Measurements from ENCODE around the gene HNRNPH2.

The HNRNPH2 gene

GRCh38 chrX:101399825-101400224 lies 8.2 kb upstream of the HNRNPH2 start:
- no peak for TF ChIP-seq TAF1 (IDR thresholded peaks at IDR 0.05; ENCODE audit: borderline replicate concordance, insufficient read depth, low read length)
- no peak for TF ChIP-seq POLR2AphosphoS5 (IDR thresholded peaks at IDR 0.05; ENCODE audit: low read depth, low read length)
- no peak for TF ChIP-seq FOXP2 (optimal IDR thresholded peaks at IDR 0.05; ENCODE audit: borderline replicate concordance, extremely low read depth, extremely low read length, insufficient read depth)
- no peak for TF ChIP-seq REST (IDR thresholded peaks at IDR 0.05; ENCODE audit: insufficient read depth in 1 of 2, low read depth in 2 of 2, low read length in 2 of 2)
- TF ChIP-seq SIN3A (IDR thresholded peaks at IDR 0.05; ENCODE audit: borderline replicate concordance, insufficient read depth, low read length) = no peak

GRCh38 chrX:101407167-101407747 lies 765 bp upstream of the HNRNPH2 start:
- TF ChIP-seq POLR2AphosphoS5 (IDR thresholded peaks at IDR 0.05; ENCODE audit: low read depth, low read length) = no peak
- no peak for TF ChIP-seq SIN3A (IDR thresholded peaks at IDR 0.05; ENCODE audit: borderline replicate concordance, insufficient read depth, low read length)
- no peak for TF ChIP-seq REST (IDR thresholded peaks at IDR 0.05; ENCODE audit: insufficient read depth in 1 of 2, low read depth in 2 of 2, low read length in 2 of 2)
- TF ChIP-seq FOXP2 (optimal IDR thresholded peaks at IDR 0.05; ENCODE audit: borderline replicate concordance, extremely low read depth, extremely low read length, insufficient read depth) = no peak
- no peak for TF ChIP-seq TAF1 (IDR thresholded peaks at IDR 0.05; ENCODE audit: borderline replicate concordance, insufficient read depth, low read length)

- no peak for TF ChIP-seq FOXP2 (optimal IDR thresholded peaks at IDR 0.05; ENCODE audit: borderline replicate concordance, extremely low read depth, extremely low read length, insufficient read depth)
- no peak for TF ChIP-seq TAF1 (IDR thresholded peaks at IDR 0.05; ENCODE audit: borderline replicate concordance, insufficient read depth, low read length)
- TF ChIP-seq REST (IDR thresholded peaks at IDR 0.05; ENCODE audit: insufficient read depth in 1 of 2, low read depth in 2 of 2, low read length in 2 of 2) = no peak
- TF ChIP-seq SIN3A (IDR thresholded peaks at IDR 0.05; ENCODE audit: borderline replicate concordance, insufficient read depth, low read length) = no peak
- no peak for TF ChIP-seq POLR2AphosphoS5 (IDR thresholded peaks at IDR 0.05; ENCODE audit: low read depth, low read length)
Measured at GRCh38 chrX:101408532-101408841, 465 bp downstream of the HNRNPH2 start.

- TF ChIP-seq FOXP2 (optimal IDR thresholded peaks at IDR 0.05; ENCODE audit: borderline replicate concordance, extremely low read depth, extremely low read length, insufficient read depth) (no peak), REST (IDR thresholded peaks at IDR 0.05; ENCODE audit: insufficient read depth in 1 of 2, low read depth in 2 of 2, low read length in 2 of 2) (no peak), SIN3A (IDR thresholded peaks at IDR 0.05; ENCODE audit: borderline replicate concordance, insufficient read depth, low read length) (no peak), POLR2AphosphoS5 (IDR thresholded peaks at IDR 0.05; ENCODE audit: low read depth, low read length) (no peak), TAF1 (IDR thresholded peaks at IDR 0.05; ENCODE audit: borderline replicate concordance, insufficient read depth, low read length) (no peak)
Measured at GRCh38 chrX:101409043-101409442, 1.0 kb downstream of the HNRNPH2 start.

- TF ChIP-seq SIN3A (IDR thresholded peaks at IDR 0.05; ENCODE audit: borderline replicate concordance, insufficient read depth, low read length) (no peak), TAF1 (IDR thresholded peaks at IDR 0.05; ENCODE audit: borderline replicate concordance, insufficient read depth, low read length) (no peak), FOXP2 (optimal IDR thresholded peaks at IDR 0.05; ENCODE audit: borderline replicate concordance, extremely low read depth, extremely low read length, insufficient read depth) (no peak)
Measured at GRCh38 chrX:101410461-101410860, 2.4 kb downstream of the HNRNPH2 start.

Data from PFSK-1 (cell line).